HEK293 (cell line): Measurements from ENCODE around the gene AKR1C8.

Experiments used
- CTCF ChIA-PET: fragments of 350-600 bp; formaldehyde crosslinking; extraction: SDS; loops from one replicate; lab custom pipeline; 2021; ENCODE audit warnings: antibody characterized with exemption; lab: Yijun Ruan, JAX
- POLR2A ChIA-PET: fragments of 300-600 bp; formaldehyde crosslinking; extraction: SDS; loops from one replicate; lab custom pipeline; 2020; ENCODE audit warnings: antibody characterized with exemption, inconsistent platforms; lab: Yijun Ruan, JAX
- H3K27ac ChIP-seq: fragments of 200-500 bp; sonication (Bioruptor generic); 2 replicates; pipeline ENCODE4 v1.5.1; 2014; ENCODE audit warnings: low read depth, low read length, control low read depth, inconsistent platforms; ENCODE audit errors: extremely low read depth
- H3K36me3 ChIP-seq, 2 experiments: fragments of 200-500 bp in 1 of 2; sonication (Bioruptor generic) in 1 of 2; 1 replicate in 1 of 2; 2 replicates in 1 of 2; pipeline ENCODE4 v1.5.1; 2014 to 2017; ENCODE audit warnings: inconsistent platforms in 2 of 2, low read length in 2 of 2; ENCODE audit not compliant: control insufficient read depth in 2 of 2, insufficient read depth in 1 of 2
- H3K4me1 ChIP-seq: fragments of 200-500 bp; sonication (Bioruptor generic); 2 replicates; pipeline ENCODE4 v1.5.1; 2014; ENCODE audit warnings: mild to moderate bottlenecking, low read length, inconsistent platforms; ENCODE audit not compliant: control insufficient read depth, insufficient read depth
- H3K4me3 ChIP-seq: 2 replicates; pipeline ENCODE4 v1.5.1; 2011; ENCODE audit warnings: low read depth, mild to moderate bottlenecking, control low read depth, low read length, moderate library complexity
- H3K9me3 ChIP-seq: fragments of 200-500 bp; sonication (Bioruptor generic); 2 replicates; pipeline ENCODE4 v1.5.1; 2014; ENCODE audit warnings: low read depth, low read length, inconsistent platforms; ENCODE audit not compliant: control insufficient read depth, insufficient read depth
- BCL11A ChIP-seq: fragments of 450-650 bp; formaldehyde crosslinking; IDR thresholded peaks from 2 replicates; pipeline ENCODE4 v1.5.1; 2016; ENCODE audit warnings: low read depth, missing biosample characterization, missing genetic modification characterization
- KLF16 ChIP-seq: fragments of 450-650 bp; formaldehyde crosslinking; IDR thresholded peaks from 2 replicates; pipeline ENCODE4 v1.5.1; 2017; ENCODE audit warnings: missing biosample characterization, missing genetic modification characterization
- OVOL3 ChIP-seq: fragments of 450-650 bp; formaldehyde crosslinking; IDR thresholded peaks from 2 replicates; pipeline ENCODE4 v1.5.1; 2016; ENCODE audit warnings: missing biosample characterization, missing genetic modification characterization
- SP3 ChIP-seq: fragments of 450-650 bp; formaldehyde crosslinking; IDR thresholded peaks from 2 replicates; pipeline ENCODE4 v1.5.1; 2016; ENCODE audit warnings: missing biosample characterization, missing genetic modification characterization
- ZBTB20 ChIP-seq: fragments of 450-650 bp; formaldehyde crosslinking; IDR thresholded peaks from 2 replicates; pipeline ENCODE4 v1.5.1; 2016; ENCODE audit warnings: missing biosample characterization, missing genetic modification characterization
- ZBTB48 ChIP-seq: fragments of 450-650 bp; formaldehyde crosslinking; IDR thresholded peaks from 2 replicates; pipeline ENCODE4 v1.5.1; 2016; ENCODE audit warnings: missing biosample characterization, missing genetic modification characterization
- ZNF19 ChIP-seq: fragments of 450-650 bp; formaldehyde crosslinking; IDR thresholded peaks from 2 replicates; pipeline ENCODE4; 2016; ENCODE audit warnings: missing biosample characterization, missing genetic modification characterization, low read depth
- ZNF23 ChIP-seq: fragments of 450-650 bp; formaldehyde crosslinking; IDR thresholded peaks from 2 replicates; pipeline ENCODE4 v1.5.1; 2016; ENCODE audit warnings: missing biosample characterization, missing genetic modification characterization, borderline replicate concordance
- ZNF280D ChIP-seq: fragments of 450-650 bp; formaldehyde crosslinking; IDR thresholded peaks from 2 replicates; pipeline ENCODE4 v1.5.1; 2016; ENCODE audit warnings: missing biosample characterization, missing genetic modification characterization
- ZNF558 ChIP-seq: fragments of 450-650 bp; formaldehyde crosslinking; IDR thresholded peaks from 2 replicates; pipeline ENCODE4 v1.5.1; 2016; ENCODE audit warnings: missing biosample characterization, missing genetic modification characterization
- ZNF626 ChIP-seq: fragments of 450-650 bp; sonication (Bioruptor Pico); formaldehyde crosslinking; IDR thresholded peaks from 2 replicates; pipeline ENCODE4 v1.5.1; 2018; ENCODE audit warnings: missing biosample characterization, missing genetic modification characterization, inconsistent platforms
- ZNF629 ChIP-seq: fragments of 450-650 bp; formaldehyde crosslinking; IDR thresholded peaks from 2 replicates; pipeline ENCODE4 v1.5.1; 2017; ENCODE audit warnings: missing biosample characterization, missing genetic modification characterization
- ZNF843 ChIP-seq: fragments of 450-650 bp; formaldehyde crosslinking; IDR thresholded peaks from 2 replicates; pipeline ENCODE4 v1.5.1; 2016; ENCODE audit warnings: missing biosample characterization, missing genetic modification characterization
- ZSCAN30 ChIP-seq: fragments of 450-650 bp; IDR thresholded peaks from 2 replicates; pipeline ENCODE4 v1.5.1; 2018; ENCODE audit warnings: missing biosample characterization, mild to moderate bottlenecking, missing genetic modification characterization, moderate library complexity
- TF ChIP-seq, protein P1 (sequence below): fragments of 450-650 bp; formaldehyde crosslinking; IDR thresholded peaks from 2 replicates; pipeline ENCODE4 v1.5.1; 2017; ENCODE audit warnings: missing biosample characterization, missing genetic modification characterization
- TF ChIP-seq, protein P2 (sequence below): fragments of 450-650 bp; formaldehyde crosslinking; IDR thresholded peaks from 2 replicates; pipeline ENCODE4 v1.5.1; 2017; ENCODE audit warnings: missing biosample characterization, missing genetic modification characterization
- TF ChIP-seq, protein P3 (sequence below): fragments of 450-650 bp; formaldehyde crosslinking; IDR thresholded peaks from 2 replicates; pipeline ENCODE4 v1.5.1; 2016; ENCODE audit warnings: missing biosample characterization, missing genetic modification characterization
- TF ChIP-seq, protein P4 (sequence below): fragments of 450-650 bp; formaldehyde crosslinking; IDR thresholded peaks from 2 replicates; pipeline ENCODE4 v1.5.1; 2016; ENCODE audit warnings: missing biosample characterization, missing genetic modification characterization

AKR1C8 gene

DNA sequence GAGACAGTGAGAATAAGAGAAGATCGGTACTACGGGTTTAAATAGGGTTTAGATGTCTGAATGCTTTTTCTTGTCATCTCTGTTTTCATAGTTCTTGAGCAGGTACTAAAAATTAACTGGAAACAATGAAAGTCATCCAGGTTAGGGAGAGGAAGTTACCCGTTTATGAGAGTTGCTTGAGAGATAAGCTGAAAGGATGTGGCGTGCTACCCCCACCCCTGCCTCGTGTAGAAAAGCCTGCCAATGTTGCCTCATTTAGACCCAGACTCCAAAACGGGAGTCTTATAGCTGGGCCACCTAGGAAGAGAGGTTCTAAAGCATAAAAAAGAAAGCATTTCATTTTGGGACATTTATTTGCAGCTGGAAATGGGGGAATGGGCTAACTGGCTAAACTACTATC, 21.8 kb upstream of the AKR1C8 start:
- CTCF ChIA-PET, result no interaction called here
- no peaks in the 10 kb centered on the region for H3K9me3 ChIP-seq
- H3K4me3 ChIP-seq, result no peak overlapping the region
- H3K4me1 ChIP-seq, result no peaks in the 10 kb centered on the region
- TF ChIP-seq ZNF558 (tag by site-specific recombination) (no peak), BCL11A (tag by site-specific recombination) (no peak), ZNF19 (tag by site-specific recombination) (no peak), ZNF626 (tag by site-specific recombination) (no peak), ZNF843 (tag by site-specific recombination) (no peak), KLF16 (no peak), ZSCAN30 (tag by site-specific recombination) (no peak), ZNF23 (no peak), SP3 (tag by site-specific recombination) (no peak), OVOL3 (tag by site-specific recombination) (no peak), ZBTB20 (tag by site-specific recombination) (no peak), ZNF280D (tag by site-specific recombination) (no peak), ZNF629 (tag by site-specific recombination) (no peak)
- TF ChIP-seq, protein P1, sequence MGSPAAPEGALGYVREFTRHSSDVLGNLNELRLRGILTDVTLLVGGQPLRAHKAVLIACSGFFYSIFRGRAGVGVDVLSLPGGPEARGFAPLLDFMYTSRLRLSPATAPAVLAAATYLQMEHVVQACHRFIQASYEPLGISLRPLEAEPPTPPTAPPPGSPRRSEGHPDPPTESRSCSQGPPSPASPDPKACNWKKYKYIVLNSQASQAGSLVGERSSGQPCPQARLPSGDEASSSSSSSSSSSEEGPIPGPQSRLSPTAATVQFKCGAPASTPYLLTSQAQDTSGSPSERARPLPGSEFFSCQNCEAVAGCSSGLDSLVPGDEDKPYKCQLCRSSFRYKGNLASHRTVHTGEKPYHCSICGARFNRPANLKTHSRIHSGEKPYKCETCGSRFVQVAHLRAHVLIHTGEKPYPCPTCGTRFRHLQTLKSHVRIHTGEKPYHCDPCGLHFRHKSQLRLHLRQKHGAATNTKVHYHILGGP (tag by site-specific recombination), result no peak
- TF ChIP-seq, protein P2, sequence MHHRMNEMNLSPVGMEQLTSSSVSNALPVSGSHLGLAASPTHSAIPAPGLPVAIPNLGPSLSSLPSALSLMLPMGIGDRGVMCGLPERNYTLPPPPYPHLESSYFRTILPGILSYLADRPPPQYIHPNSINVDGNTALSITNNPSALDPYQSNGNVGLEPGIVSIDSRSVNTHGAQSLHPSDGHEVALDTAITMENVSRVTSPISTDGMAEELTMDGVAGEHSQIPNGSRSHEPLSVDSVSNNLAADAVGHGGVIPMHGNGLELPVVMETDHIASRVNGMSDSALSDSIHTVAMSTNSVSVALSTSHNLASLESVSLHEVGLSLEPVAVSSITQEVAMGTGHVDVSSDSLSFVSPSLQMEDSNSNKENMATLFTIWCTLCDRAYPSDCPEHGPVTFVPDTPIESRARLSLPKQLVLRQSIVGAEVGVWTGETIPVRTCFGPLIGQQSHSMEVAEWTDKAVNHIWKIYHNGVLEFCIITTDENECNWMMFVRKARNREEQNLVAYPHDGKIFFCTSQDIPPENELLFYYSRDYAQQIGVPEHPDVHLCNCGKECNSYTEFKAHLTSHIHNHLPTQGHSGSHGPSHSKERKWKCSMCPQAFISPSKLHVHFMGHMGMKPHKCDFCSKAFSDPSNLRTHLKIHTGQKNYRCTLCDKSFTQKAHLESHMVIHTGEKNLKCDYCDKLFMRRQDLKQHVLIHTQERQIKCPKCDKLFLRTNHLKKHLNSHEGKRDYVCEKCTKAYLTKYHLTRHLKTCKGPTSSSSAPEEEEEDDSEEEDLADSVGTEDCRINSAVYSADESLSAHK, result no peak
- TF ChIP-seq, all 188 proteins: peak for 0
- POLR2A ChIA-PET, result no interaction called here
- Histone ChIP-seq H3K36me3 (no peaks in the 10 kb centered on the region), H3K27ac (no peak overlapping the region)

DNA sequence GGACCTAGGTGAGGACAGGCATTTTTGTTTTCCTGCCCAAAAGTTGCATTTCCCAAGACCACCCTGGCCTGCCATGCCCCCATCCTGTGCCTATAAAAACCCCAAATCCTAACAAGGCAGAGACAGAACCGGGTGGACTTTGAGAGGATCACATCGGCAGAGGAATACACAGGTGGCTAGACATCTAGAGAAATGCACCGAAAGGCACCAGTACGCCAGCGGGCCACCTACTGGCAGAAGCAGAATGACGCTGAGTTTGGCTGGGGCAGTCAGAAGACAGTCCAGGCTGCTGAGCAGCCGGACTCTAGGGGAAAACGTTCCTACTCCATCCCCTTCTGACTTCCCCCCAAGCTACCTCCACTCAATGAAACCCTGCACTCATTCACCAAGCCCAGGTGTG, 14.4 kb upstream of the AKR1C8 start:
- Histone ChIP-seq H3K4me1 (no peaks in the 10 kb centered on the region), H3K36me3 (no peaks in the 10 kb centered on the region), H3K4me3 (no peak overlapping the region), H3K27ac (no peak overlapping the region), H3K9me3 (no peaks in the 10 kb centered on the region)
- ChIA-PET POLR2A (no interaction called here), CTCF (no interaction called here)
- 0 out of 2 replicates have a peak, but pooled peaks have one; percentile 5 for TF ChIP-seq ZBTB48 (tag by site-specific recombination)
- TF ChIP-seq, protein P3, sequence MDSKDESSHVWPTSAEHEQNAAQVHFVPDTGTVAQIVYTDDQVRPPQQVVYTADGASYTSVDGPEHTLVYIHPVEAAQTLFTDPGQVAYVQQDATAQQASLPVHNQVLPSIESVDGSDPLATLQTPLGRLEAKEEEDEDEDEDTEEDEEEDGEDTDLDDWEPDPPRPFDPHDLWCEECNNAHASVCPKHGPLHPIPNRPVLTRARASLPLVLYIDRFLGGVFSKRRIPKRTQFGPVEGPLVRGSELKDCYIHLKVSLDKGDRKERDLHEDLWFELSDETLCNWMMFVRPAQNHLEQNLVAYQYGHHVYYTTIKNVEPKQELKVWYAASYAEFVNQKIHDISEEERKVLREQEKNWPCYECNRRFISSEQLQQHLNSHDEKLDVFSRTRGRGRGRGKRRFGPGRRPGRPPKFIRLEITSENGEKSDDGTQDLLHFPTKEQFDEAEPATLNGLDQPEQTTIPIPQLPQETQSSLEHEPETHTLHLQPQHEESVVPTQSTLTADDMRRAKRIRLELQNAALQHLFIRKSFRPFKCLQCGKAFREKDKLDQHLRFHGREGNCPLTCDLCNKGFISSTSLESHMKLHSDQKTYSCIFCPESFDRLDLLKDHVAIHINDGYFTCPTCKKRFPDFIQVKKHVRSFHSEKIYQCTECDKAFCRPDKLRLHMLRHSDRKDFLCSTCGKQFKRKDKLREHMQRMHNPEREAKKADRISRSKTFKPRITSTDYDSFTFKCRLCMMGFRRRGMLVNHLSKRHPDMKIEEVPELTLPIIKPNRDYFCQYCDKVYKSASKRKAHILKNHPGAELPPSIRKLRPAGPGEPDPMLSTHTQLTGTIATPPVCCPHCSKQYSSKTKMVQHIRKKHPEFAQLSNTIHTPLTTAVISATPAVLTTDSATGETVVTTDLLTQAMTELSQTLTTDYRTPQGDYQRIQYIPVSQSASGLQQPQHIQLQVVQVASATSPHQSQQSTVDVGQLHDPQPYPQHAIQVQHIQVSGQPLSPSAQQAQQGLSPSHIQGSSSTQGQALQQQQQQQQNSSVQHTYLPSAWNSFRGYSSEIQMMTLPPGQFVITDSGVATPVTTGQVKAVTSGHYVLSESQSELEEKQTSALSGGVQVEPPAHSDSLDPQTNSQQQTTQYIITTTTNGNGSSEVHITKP, result no peak
- TF ChIP-seq, protein P4, sequence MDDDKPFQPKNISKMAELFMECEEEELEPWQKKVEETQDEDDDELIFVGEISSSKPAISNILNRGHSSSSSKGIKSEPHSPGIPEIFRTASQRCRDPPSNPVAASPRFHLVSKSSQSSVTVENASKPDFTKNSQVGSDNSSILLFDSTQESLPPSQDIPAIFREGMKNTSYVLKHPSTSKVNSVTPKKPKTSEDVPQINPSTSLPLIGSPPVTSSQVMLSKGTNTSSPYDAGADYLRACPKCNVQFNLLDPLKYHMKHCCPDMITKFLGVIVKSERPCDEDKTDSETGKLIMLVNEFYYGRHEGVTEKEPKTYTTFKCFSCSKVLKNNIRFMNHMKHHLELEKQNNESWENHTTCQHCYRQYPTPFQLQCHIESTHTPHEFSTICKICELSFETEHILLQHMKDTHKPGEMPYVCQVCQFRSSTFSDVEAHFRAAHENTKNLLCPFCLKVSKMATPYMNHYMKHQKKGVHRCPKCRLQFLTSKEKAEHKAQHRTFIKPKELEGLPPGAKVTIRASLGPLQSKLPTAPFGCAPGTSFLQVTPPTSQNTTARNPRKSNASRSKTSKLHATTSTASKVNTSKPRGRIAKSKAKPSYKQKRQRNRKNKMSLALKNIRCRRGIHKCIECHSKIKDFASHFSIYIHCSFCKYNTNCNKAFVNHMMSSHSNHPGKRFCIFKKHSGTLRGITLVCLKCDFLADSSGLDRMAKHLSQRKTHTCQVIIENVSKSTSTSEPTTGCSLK (tag by site-specific recombination), result no peak
